SKM-1 treated with dmso at 0.1 percent for 144 hours (cell line): ENCODE data around the gene ATP2B2.
"Not testable (repeated sequence)": the region's sequence is repeated elsewhere in the genome, so short reads cannot be mapped to it uniquely, and the experiment has no call there.

Source experiments
- DNase-seq: peaks from one replicate; lab custom pipeline; 2025; ENCODE audit not compliant: unreplicated experiment; lab: John Stamatoyannopoulos, UW

ATP2B2 gene

DNA sequence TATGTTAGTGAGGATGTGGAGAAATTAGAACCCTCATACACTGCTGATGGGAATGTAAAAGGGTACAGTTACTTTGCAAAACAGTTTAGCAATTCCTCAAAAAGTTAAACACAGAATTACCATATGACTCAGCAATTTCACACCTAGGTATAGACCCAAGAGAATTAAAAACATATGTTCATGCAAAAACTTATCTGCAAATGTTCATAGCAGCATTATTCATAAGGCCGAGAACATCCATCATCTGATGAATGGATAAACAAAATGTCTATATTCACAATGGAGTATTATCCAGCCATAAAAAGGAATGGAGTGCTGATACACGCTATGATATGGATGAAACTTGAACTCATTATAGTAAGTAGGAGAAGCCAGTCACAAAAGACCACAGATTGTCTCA is 194.8 kb downstream of the ATP2B2 start:
- DNase-seq, result no peak

DNA sequence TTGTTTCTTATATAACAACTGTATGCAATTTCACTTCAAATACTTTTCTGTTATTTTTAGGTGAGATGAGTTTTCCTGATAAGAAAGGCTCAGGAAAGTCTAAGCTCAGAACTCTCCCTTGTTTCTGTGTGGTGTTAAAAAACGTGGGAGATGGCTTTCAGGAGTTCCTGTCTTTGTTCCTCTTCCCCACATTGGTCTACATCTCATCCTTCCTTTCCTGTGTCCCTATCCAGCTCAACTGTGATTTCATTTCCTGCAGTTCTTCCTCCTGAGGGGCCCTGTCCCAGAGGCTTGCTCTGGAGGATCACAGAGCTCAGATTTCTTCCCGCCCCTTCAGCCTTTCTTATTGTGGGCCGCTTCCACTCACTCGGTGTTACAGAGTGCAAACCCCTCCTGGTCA is 195.7 kb downstream of the ATP2B2 start:
- no peak for DNase-seq

DNA sequence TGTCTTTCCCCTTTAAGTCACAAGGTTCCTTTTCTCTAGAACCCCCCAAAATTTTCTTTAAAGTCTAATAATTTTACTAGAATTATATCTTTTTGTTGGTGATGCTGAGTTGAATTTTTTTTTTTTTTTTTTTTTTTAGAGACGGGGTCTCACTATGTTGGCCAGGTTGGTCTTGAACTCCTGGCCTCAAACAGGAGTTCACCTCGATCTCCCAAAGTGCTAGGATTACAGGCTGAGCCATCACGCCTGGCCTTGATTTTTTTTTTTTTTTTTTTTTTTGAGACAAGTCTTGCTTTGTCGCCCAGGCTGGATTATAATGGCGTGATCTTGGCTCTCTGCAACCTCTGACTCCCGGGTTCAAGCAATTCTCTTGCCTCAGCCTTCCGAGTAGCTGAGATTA is 196.7 kb downstream of the ATP2B2 start:
- DNase-seq, result no peak

DNA sequence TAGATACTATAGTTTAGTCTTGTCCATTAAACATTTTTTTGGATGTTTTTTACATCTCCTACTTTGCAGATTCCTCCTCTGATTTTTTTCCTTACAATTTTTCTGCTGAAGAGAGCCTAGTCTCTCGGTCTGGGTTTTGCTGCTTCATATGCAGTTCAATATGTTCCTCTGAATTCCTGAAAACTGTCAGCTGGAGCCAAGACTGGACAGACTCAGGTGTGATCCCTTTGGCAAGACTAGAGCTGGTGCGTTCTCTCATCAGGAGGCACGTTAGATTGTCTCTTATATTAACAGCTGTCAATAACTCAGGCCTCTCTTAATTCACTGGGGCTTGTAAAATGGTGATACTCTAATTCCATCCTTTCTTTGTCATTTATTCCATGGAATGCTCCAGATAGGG is 199.2 kb downstream of the ATP2B2 start:
- DNase-seq, result no peak

DNA sequence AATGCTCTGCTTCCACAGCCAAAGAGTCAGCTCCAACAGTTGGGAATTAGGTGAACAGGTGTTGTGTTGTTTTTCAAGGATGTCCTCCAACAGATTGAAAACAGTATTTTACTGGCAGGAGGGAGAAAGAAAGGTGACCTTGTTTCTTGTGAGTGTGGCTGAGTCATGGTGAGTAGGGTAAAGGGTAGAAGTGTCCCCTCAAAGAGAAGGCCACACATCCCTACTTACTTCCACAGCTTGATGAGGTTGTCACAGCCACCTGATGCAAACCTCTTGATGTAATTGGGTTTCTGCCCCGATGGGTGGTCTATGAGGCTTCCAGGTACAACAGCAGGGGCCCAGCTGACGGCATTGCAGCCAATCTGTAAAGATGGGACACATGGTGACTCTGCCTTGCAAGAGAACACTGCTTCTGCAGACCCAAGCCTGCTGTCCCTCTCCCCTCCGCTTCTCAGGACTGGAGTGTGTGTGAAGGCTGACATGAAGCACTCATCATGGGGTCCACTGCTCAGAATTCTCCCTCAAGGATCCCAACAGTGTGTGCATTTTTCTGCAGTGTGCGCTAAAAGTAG is 200.0 kb downstream of the ATP2B2 start:
- DNase-seq, result no peak

DNA sequence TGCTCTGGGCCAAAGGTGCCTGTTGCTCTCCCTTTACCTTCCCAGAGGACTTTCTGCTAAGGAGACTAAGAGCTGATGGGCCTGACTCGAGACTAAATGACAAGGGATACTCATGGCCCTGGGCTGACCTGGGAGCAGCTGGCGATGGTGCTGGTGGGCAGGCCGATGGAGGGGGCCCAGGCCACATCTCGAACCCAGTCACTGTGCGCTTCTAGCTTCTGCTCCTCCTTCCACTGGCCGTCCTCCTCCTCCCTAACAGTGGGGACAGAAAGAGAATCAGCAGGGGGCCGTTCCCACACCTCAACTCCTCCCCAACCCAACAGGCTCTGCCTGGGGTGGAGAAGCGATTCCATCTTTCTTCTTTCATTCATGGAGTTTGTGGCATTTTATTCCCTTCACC is 200.5 kb downstream of the ATP2B2 start:
- no peak for DNase-seq

DNA sequence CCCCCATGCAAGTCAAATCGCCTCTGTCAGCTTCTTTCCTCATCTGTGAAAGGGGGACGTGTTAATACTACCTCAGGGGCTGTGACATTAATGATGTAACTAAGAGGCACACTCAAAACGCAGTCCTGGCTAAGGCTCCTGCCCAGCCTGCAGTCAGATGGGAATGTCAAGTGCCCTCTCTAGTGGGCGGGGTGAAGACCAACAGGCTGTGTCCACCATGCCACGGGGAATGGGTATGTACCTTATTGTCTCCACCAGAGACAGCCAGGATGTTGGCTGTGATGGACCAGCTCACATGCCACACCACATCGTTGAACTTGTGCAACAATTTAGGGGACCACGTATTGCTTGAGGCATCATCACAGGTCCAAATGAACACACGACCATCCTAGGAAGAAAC is 201.6 kb downstream of the ATP2B2 start:
- no peak for DNase-seq

DNA sequence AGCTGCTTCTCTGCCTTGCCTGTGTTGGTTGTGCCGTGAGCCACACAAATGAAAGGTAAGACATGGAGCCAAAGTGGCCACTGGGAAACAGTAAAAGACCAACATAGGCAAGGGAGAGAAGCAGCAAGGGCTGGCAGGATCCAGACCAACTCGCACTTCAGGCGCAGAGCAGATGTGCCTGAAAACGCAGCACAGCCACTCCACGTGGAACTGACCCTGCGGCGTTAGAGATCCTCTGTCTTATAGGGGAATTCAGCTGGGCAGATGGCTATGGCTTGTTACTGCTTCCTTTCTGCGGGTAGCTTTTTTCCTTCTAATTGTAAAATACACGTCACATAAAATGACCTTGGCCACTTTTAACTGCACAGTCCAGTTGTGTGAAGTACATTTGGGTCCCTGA is 202.3 kb downstream of the ATP2B2 start:
- no peak for DNase-seq

DNA sequence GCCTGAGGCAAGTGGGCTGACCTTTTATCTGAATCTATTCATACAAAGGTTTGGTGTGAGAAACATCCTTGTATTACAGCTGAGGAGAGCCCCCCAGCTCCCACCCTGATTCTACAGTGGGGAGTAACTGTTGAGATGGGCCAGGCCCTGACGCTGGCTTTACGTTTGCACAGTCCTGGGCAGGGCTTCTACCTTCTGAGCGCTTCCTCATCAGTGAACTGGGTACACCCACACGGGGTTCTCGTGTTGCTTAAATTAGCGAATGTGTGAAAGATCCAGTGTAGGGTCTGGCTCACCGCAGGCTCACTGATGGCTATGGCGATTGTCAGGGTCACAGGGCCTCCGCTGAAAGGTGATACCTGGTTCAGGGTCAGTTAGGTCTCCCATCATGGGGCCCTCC is 205.3 kb downstream of the ATP2B2 start:
- DNase-seq, result no peak

DNA sequence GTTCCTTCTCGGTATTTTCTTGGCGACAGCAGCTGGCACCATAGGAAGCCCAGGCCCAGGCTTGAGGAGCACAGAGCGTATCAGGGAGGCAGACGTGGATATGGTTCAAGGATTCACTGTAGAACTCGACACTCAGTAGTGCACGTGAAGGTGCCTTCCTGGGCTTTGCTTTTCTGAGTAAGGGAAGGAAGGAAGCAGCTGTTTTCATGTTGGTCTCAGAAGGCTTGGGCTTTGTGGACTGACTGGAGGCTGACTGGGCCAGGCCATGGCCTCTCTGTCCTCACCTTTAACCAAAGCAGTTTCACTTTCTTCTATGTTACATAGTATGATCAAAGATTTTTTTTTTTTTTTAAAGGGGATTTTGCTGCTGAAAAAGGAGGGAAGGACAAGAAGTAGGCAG is 205.7 kb downstream of the ATP2B2 start:
- no peak for DNase-seq

DNA sequence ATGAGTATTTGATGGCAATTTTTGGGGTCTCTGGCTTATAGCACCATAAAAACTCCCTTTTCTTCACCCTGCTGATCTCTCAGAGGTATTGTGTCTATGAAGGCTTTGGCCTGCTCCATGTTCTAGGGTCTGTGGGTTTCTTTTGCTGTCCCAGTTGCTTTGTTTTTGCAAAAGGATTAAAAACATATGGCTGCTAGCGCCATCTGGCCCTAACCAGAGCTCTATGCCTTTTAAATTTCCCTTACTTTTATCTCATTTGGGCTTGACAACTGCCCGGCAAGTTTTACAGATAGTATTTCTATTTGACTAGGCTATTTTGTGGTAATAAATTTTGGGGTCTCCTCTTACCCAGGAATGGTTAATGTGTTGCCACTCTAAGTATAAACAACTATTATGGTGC is 206.2 kb downstream of the ATP2B2 start:
- no peak for DNase-seq

DNA sequence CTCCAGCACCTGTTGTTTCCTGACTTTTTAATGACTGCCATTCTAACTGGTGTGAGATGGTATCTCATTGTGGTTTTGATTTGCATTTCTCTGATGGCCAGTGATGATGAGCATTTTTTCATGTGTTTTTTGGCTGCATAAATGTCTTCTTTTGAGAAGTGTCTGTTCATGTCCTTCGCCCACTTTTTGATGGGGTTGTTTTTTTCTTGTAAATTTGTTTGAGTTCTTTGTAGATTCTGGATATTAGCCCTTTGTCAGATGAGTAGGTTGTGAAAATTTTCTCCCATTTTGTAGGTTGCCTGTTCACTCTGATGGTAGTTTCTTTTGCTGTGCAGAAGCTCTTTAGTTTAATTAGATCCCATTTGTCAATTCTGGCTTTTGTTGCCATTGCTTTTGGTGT is 207.3 kb downstream of the ATP2B2 start:
- not testable (repeated sequence) for DNase-seq

DNA sequence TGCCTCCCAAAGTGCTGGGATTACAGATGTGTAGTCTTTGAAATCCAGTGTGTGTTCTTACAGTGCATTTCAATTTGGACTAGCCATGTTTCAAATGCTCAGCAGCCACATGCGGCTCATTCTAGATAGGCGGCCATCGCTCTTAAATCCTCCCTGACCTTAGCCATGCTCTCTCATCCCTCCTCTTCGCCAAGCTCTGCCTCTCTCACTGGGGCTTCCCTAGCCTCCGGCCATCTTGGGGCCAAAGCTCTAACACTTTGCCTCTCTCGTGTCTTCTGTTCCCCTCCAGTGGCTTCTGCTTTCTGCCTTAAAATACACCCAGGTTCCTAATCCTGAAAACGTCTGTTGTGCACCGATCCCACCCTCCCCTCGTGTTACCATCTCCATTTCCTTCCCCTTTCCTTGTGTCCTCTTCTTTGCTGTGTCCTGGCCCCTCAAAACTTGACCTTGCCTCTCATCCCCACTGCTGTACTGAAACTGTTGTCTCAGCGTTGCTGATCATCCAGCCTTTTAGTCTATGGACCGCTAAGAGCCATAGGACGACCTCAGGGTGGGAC is 211.3 kb downstream of the ATP2B2 start:
- peak; percentile 64 for DNase-seq

DNA sequence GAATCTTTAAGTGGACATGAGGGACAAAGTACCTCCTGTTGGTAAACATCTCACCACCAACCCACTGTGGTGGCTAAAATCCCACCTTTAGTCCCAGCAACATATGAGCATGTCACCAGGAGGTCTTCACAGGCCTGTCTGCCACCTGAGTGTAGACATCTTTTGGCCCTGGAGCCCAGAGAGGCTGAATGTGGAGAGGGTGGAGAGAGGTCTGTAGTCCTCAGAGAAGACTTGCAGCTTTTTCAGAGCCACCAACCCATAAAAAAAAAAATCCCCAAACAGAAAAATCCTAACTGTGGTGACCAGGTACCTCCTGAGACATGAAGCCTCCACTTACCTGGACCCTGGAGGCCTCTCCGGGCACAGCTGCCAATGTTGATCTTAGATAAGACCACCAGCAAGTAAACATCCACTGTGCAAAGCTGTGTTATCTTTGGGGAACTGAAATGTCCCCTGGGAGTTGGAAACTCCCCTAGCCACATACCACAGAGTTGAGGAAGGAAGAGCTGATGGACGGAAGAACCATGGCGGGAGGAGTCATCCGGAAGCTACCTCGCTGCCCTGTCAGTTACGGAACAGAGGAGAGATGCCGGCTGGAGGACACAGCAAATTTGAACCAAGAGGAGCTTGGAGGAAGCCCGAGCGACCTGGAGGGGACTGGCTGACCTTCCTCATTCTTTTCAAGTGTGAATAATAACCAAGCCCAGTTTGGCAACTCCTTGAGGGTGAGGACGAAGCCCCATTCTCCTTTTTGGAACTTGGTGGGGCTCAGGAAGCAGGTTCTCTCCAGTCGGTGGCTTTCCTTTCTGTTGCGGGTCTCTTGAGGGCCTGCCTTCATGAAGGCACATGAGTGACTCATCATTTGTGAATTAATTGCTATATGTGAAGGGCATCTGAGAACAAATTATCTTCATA is 212.6 kb downstream of the ATP2B2 start, which contains the start of gene GHRL:
GHRL (minus strand) TSS at position 443 of the 915 bp plus-strand sequence. CDS start 2,767 bp downstream, outside the sequence.
- peak; percentile 97 for DNase-seq

DNA sequence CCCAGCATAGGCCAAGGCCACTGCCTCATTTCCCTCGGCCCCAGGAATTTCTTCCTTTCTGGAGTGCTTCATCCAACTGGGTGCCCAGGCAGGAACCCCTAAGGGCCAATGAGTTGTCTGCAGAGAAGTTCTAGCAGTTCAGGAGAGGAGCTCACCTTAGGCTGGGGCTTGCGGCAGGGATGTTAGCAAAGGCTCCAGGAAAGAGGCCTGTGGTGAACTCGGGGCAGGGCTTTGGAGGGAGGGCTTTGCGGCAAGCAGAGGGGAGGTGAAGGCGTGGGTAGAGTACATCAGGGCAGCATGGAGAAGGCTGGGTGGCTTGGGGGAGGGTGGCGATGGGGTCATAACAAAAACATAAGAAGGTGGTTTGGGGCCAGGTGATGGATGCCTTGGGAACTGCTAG is 213.7 kb downstream of the ATP2B2 start:
- DNase-seq, result no peak

DNA sequence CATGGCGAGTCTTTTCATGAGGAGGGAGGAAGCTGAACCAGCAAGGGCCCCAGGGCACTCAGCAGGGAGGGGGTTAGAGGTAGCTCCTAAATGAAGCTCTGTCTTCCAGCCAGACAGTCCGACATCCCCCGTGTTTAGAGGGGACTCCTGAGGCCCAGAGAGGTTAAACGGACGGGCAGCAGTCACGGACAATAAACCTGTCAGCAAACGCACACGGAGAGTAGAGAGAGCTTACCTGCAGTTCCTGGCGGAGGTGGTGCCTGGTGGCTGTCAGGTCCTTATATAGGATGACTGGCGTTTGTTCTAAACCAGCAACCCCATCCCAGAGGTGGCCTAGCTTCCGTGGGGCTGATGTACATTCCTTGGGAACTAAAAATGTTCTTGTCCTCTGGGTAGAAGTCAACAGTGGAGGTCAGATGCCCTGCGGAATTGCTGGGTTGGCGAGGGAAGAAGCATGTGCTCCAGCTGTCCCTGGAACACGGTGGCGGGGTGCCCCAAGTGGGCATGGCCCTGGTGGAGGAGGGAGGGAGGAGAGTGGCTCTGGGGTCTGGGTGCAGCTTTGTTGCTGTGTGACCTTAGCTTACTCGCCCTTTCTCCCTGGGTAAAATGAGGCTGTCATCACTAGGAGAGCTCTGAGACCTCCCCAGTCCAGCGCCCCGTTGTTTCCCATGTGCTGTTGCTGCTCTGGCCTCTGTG is 214.8 kb downstream of the ATP2B2 start:
- no peak for DNase-seq

DNA sequence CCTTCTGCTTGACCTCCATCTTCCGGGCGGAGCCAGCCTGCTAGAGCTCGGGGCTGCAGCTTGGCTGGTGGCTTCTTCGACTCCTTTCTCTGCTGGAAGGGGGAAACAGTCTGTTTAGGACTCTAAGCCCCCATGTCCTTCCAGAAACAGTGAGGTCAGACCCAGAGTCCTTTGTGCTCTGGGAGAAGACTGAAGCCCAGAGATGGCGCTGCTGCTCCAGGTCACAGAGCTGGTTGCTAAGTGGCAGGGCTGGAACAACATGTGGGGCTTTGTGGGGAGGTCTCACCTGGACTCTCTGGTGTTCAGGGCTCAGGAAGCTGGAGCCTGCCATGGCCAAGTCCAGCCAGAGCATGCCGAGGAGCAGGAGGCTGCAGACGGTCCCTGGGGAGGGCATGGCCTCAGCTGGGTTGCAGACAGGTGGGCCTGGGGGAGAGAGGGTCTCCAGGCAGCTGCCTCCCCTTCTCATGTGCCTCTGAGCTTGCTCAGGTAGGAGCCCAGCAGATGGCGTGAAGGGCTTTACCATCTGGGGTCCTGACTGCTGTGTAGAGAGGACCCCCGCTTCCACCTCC is 215.5 kb downstream of the ATP2B2 start:
- no peak for DNase-seq

DNA sequence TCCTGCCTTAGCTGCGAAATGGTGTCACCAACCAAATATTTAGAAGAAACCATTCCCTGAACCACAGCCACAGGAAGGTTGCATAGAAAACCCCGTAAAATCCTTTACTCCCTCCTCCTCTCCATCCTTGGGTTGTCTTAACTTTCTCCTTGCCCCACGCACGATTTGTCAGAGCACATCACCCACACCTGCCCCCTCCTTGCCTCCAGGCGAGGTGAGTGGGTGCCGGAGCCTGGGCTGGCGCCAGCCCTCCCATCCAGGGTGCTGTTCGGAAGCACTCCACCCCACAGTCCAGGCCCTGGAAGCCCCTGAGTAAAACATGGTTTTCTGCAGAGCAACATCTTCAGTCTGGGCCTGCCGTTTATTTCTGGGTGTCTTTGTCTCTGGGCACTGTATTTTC is 216.3 kb downstream of the ATP2B2 start:
- no peak for DNase-seq

DNA sequence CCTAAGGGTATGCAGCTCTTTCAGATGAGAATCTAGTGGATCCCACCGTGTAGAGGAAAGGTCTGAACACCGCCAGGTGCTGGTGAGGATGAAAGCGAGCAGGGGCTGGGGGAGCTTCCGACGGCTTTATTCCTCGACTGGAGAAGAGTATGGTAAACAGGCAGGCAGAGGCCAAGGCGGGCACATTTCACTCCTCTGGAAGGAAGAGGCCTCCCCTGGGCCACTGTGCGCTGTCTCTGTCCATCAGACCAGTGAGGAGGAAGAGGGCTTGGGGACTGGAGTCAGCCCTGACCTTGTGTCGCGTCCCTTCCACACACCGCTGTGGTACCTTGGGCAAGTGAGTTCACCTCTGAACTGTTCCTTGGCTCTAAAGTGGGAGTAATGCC is 216.8 kb downstream of the ATP2B2 start:
- DNase-seq, result no peak

DNA sequence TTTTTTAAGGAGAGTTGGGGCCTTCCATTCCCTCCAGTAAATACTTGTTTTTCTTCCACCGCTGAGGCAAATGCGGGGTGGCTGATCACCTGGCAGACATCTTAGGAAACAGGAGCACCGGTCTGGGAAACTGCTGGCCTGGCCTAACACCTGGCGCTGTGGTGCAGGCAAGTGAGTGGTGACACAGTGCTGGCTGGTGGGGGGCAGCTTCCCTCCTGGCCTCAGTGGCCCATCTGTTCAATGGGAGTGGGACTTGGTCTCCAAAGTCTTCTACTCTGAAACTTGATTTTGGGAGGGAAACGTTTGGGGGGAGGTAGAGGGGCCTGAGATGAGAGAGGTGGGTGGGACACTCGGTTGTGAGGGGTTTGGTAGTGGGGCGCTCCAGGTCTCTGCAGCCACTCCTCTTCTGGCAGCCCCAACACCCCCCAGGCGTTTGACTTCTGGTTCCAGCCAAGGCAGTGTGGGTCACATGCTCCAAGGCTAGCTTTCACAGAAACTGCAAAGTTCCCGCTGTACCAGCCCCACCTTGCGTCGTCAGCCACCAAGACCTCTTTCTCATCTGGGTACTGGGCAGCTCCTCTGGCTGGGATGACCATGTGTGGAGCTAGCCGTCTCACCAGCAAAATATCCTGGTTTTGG is 217.3 kb downstream of the ATP2B2 start:
- no peak for DNase-seq
